Thyroid gland (tissue), 4 donors: ENCODE data around the gene ALDH1B1. TPM values are rescaled to one million over a fixed set of nuclear protein-coding genes. Genes with fewer than 3 reads are reported as not detected.
"Not testable (repeated sequence)": the region's sequence is repeated elsewhere in the genome, so short reads cannot be mapped to it uniquely, and the experiment has no call there.

Experiments
- DNase-seq, 2 donors: peaks; one replicate each; pipeline ENCODE4 v3.0.0-alpha.2; 2019
- H3K27ac ChIP-seq, 3 donors: fragments of 200-600 bp; sonication (generic); 1 replicate in 2 of 3; 2 replicates in 1 of 3; pipeline ENCODE4 v1.5.1; 2016 to 2019; ENCODE audit warnings: mild to moderate bottlenecking in 1 of 3, moderate library complexity in 1 of 3
- H3K27me3 ChIP-seq: fragments of 200-600 bp; sonication (generic); one replicate; pipeline ENCODE4 v1.5.1; 2019
- H3K36me3 ChIP-seq, 2 donors: fragments of 200-600 bp; sonication (generic); one replicate each; pipeline ENCODE4 v1.5.1; 2016 to 2019
- H3K4me1 ChIP-seq, 2 donors: fragments of 200-600 bp; sonication (generic); one replicate each; pipeline ENCODE4 v1.5.1; 2017 to 2019
- H3K4me3 ChIP-seq, 3 donors: fragments of 200-600 bp; sonication (generic); replicated peaks in 1 of 3; 1 replicate in 2 of 3; 2 replicates in 1 of 3; pipeline ENCODE4 v1.5.1; 2016; ENCODE audit warnings: mild to moderate bottlenecking in 1 of 3
- H3K9me3 ChIP-seq: fragments of 200-600 bp; sonication (generic); one replicate; pipeline ENCODE4 v1.5.1; 2017
- POLR2A ChIP-seq, 2 donors: fragments of 450-650 bp; IDR thresholded peaks; one replicate each; pipeline ENCODE4 v1.6.1; 2017; ENCODE audit warnings: antibody characterized with exemption in 2 of 2, mild to moderate bottlenecking in 2 of 2, moderate library complexity in 1 of 2
- WGBS, 2 donors: methylation state at CpG; one replicate each; pipeline ENCODE4 v1.1.5; 2017; 5-methylcytosine and 5-hydroxymethylcytosine counted together
- intact Hi-C: fragments of 100-400 bp; cut with DNase I; formaldehyde crosslinking; loops from one replicate; pipeline ENCODE4 v1.15.1; 2023
- total RNA-seq, 4 donors: library from RNA; depleted of rRNA; stranded (reverse); fragments of >200 nt; gene quantifications; one replicate each; pipeline ENCODE4 v1.2.3, GENCODE V29; 2016
- TF ChIP-seq, protein P1 (sequence below), 6 experiments: fragments of 200-600 bp in 3 of 6; fragments of 450-650 bp in 3 of 6; sonication (generic) in 3 of 6; IDR thresholded peaks; one replicate each; pipeline ENCODE4 v1.5.1; 2016 to 2019; ENCODE audit warnings: antibody characterized with exemption in 6 of 6, mild to moderate bottlenecking in 2 of 6, inconsistent platforms in 1 of 6, moderate library complexity in 1 of 6

ALDH1B1 gene
- total RNA-seq, 4 donors from 2014 or later = 11.3 to 33.9 (median 22.8) TPM

- intact Hi-C loops = loop anchor here (5.0 kb wide), 1 partner anchor 57 kb away; no protein-coding TSS in a partner anchor
- no peak for DNase-seq
- TF ChIP-seq POLR2A (IDR thresholded peaks at IDR 0.05) = no peak
- TF ChIP-seq, protein P1, sequence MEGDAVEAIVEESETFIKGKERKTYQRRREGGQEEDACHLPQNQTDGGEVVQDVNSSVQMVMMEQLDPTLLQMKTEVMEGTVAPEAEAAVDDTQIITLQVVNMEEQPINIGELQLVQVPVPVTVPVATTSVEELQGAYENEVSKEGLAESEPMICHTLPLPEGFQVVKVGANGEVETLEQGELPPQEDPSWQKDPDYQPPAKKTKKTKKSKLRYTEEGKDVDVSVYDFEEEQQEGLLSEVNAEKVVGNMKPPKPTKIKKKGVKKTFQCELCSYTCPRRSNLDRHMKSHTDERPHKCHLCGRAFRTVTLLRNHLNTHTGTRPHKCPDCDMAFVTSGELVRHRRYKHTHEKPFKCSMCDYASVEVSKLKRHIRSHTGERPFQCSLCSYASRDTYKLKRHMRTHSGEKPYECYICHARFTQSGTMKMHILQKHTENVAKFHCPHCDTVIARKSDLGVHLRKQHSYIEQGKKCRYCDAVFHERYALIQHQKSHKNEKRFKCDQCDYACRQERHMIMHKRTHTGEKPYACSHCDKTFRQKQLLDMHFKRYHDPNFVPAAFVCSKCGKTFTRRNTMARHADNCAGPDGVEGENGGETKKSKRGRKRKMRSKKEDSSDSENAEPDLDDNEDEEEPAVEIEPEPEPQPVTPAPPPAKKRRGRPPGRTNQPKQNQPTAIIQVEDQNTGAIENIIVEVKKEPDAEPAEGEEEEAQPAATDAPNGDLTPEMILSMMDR (IDR thresholded peaks at IDR 0.05) = no peak
- H3K27me3 ChIP-seq = no peaks in the 10 kb centered on the region
- H3K36me3 ChIP-seq = no peaks in the 10 kb centered on the region
- H3K4me1 ChIP-seq = no peaks in the 10 kb centered on the region
- no peak overlapping the region for H3K4me3 ChIP-seq
- H3K9me3 ChIP-seq = no peaks in the 10 kb centered on the region
- no peak overlapping the region for H3K27ac ChIP-seq
- 83 to 85% methylated on average over 5 of the region's 5 CpGs for WGBS, 2 donors
Observed at GRCh38 chr9:38374847-38375571, 17.5 kb upstream of the ALDH1B1 start.

DNA sequence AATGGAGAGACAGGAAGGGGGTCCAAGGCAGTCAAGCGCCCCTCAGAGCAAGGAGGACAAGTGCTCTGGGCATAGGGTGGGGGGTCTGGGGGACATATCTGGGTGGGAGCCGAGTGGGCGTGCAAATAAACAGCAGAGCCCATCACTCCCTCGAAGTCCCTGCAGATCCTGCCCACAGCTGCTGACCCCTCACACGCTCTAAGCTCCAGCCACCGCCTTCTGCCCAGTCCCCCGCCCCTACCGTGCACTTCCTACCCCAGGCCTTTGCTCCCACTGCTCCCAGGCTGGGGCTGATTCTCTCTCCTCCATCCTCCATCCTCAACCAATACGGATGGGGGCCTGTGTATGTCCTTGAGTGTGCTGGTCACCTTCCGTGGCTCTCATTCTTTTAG lies 16.9 kb upstream of the ALDH1B1 start:
- H3K27me3 ChIP-seq = no peaks in the 10 kb centered on the region
- TF ChIP-seq, protein P1 (IDR thresholded peaks at IDR 0.05) = no peak
- no peak for TF ChIP-seq POLR2A (IDR thresholded peaks at IDR 0.05)
- no peaks in the 10 kb centered on the region for H3K36me3 ChIP-seq
- H3K9me3 ChIP-seq = no peaks in the 10 kb centered on the region
- DNase-seq = no peak
- no peak overlapping the region for H3K27ac ChIP-seq
- H3K4me3 ChIP-seq = no peak overlapping the region
- intact Hi-C loops = no loop called here
- H3K4me1 ChIP-seq = peaks cover 0 to 4% of the 10 kb centered on the region in 2 donors
- WGBS, 2 donors = 74 to 84% methylated on average over 10 of the region's 10 CpGs

DNA sequence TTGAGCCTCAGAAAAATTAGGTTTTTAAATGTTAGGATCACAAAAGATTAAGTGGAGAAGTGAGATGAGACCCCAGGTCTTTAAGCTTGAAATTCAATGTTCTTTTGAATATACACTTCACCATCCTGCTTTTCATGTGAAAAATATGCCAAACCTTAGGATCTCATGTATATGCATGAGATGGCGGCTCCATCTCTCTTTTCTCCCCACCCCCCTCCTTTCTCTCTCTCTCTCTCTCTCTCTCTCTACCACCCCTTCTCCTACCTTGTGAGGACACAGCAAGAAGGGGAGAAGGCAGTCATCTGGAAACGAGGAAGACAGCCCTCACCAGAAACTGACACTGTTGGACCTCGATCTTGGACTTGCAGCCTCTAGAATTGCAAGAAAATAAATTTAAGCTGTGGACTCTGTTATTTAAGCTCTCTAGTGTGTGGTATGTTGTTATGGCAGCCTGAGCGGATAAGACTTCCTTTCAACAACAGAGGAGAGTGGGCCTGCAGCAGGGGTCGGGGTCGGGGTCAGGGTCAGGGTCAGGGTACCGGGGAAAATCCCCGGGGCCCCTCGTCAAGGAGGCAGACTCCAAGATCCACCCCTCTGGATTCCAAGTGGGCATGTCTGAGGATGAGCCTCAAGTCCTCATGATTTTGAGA lies 16.4 kb upstream of the ALDH1B1 start:
- Histone ChIP-seq H3K27me3 (no peaks in the 10 kb centered on the region), H3K4me3 (no peak overlapping the region), H3K9me3 (no peaks in the 10 kb centered on the region), H3K4me1 (peaks cover 0 to 10% of the 10 kb centered on the region in 2 donors), H3K27ac (no peak overlapping the region), H3K36me3 (no peaks in the 10 kb centered on the region)
- TF ChIP-seq, protein P1 (IDR thresholded peaks at IDR 0.05) = no peak
- TF ChIP-seq POLR2A (IDR thresholded peaks at IDR 0.05) = no peak
- intact Hi-C loops = no loop called here
- 57 to 61% methylated on average over 7 to 9 of the region's 9 CpGs for WGBS, 2 donors
- DNase-seq = no peak

DNA sequence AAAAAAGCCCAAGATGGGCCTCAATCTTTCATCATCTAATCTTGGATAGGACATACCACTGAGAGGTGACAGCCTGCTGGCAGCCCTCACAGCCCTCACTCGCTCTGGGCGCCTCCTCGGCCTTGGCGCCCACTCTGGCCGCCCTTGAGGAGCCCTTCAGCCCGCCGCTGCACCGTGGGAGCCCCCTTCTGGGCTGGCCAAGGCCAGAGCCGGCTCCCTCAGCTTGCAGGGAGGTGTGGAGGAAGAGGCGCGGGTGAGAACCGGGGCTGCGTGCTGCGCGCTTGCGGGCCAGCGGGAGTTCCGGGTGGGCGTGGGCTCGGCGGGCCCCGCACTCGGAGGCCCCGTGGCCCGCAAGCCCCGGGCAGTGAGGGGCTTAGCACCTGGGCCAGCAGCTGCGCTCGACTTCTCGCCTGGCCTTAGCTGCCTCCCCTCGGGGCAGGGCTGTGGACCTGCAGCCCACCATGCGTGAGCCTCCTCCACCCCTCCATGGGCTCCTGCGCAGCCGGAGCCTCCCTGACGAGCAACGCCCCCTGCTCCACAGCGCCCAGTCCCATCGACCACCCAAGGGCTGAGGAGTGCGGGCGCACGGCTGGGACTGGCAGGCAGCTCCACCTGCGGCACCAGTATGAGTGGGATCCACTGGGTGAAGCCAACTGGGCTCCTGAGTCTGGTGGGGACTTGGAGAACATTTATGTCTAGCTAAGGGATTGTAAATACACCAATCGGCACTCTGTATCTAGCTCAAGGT lies 15.0 kb upstream of the ALDH1B1 start:
- DNase-seq, H3K9me3 ChIP-seq, intact Hi-C loops, H3K27ac ChIP-seq, H3K36me3 ChIP-seq, H3K27me3 ChIP-seq, H3K4me3 ChIP-seq: not testable (repeated sequence)
- H3K4me1 ChIP-seq = peaks cover 10 to 22% of the 10 kb centered on the region in 2 donors
- WGBS, 2 donors = 91 to 96% methylated on average over 12 to 42 of the region's 42 CpGs

DNA sequence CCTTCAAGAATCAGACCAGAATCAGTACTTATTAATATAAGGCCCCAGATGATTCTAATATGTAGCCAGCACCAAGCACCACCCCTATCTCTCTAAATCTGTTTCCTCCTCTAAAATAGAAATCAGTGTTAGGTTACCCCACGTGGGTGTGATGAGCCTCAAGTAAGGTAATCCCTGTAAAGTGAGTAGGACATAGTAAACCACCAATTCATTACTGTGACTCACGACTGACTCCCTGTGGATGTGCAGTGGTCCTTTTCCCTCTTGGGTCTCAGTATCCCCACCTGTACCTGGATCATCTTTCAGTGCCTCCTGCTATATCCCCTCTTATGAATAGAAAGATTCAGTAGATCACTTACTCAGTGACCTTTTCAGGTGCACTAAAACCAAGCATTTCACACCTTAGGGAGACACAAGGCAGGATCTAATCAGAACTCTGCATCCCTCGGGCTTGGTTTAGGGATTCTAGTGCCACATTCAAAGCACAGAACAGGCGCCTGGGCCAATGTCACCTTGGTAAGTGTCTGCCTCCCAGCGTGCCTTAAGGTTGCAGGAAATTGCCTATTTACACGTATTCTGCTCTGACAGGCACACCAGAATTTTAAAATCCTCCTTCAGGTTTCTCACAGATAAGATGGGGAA lies 12.2 kb upstream of the ALDH1B1 start:
- peak overlapping the region; percentile 74 to 94 (median 82) for H3K27ac ChIP-seq
- intact Hi-C loops = no loop called here
- no peaks in the 10 kb centered on the region for H3K9me3 ChIP-seq
- H3K27me3 ChIP-seq = no peaks in the 10 kb centered on the region
- TF ChIP-seq, protein P1 (IDR thresholded peaks at IDR 0.05) = no peak
- no peak for TF ChIP-seq POLR2A (IDR thresholded peaks at IDR 0.05)
- H3K4me3 ChIP-seq = no peak overlapping the region
- peaks cover 10 to 29% of the 10 kb centered on the region in 2 donors for H3K4me1 ChIP-seq
- H3K36me3 ChIP-seq = no peaks in the 10 kb centered on the region
- 87 to 90% methylated on average over 6 of the region's 6 CpGs for WGBS, 2 donors
- no peak for DNase-seq
